ENCODE results near the gene RCAN3.
"Not testable (repeated sequence)": the region's sequence is repeated elsewhere in the genome, so short reads cannot be mapped to it uniquely, and the experiment has no call there.

Gene RCAN3

GRCh38 chr1:24514946-24515345, 12.3 kb downstream of the RCAN3 start:
- DNase-seq (ENCODE audit: low read depth) = no peak

GRCh38 chr1:24515671-24516209, 13.1 kb downstream of the RCAN3 start:
- DNase-seq (ENCODE audit: low read depth) = not testable (repeated sequence)

GRCh38 chr1:24516506-24516905, 13.9 kb downstream of the RCAN3 start:
- no peak for DNase-seq (ENCODE audit: low read depth)

- DNase-seq (ENCODE audit: low read depth) = no peak
Measured at GRCh38 chr1:24517898-24518297, 15.3 kb downstream of the RCAN3 start.

- not testable (repeated sequence) for DNase-seq (ENCODE audit: low read depth)
Measured at GRCh38 chr1:24520282-24520681, 17.6 kb downstream of the RCAN3 start.

GRCh38 chr1:24525606-24526005, 23.0 kb downstream of the RCAN3 start:
- DNase-seq (ENCODE audit: low read depth) = no peak

GRCh38 chr1:24526045-24526444, 23.4 kb downstream of the RCAN3 start:
- no peak for DNase-seq (ENCODE audit: low read depth)

- DNase-seq (ENCODE audit: low read depth) = no peak
Measured at GRCh38 chr1:24526940-24527542, 24.4 kb downstream of the RCAN3 start.

GRCh38 chr1:24528744-24529143, 26.1 kb downstream of the RCAN3 start:
- DNase-seq (ENCODE audit: low read depth) = no peak

GRCh38 chr1:24529292-24529691, 26.7 kb downstream of the RCAN3 start:
- not testable (repeated sequence) for DNase-seq (ENCODE audit: low read depth)

GRCh38 chr1:24535021-24535424, 32.4 kb downstream of the RCAN3 start:
- peak; percentile 58 for DNase-seq (ENCODE audit: low read depth)

- no peak for DNase-seq (ENCODE audit: low read depth)
Measured at GRCh38 chr1:24535778-24536177, 33.1 kb downstream of the RCAN3 start.

- DNase-seq (ENCODE audit: low read depth) = peak; percentile 42
Measured at GRCh38 chr1:24536391-24536840, 33.8 kb downstream of the RCAN3 start.

GRCh38 chr1:24540051-24540905, 37.6 kb downstream of the RCAN3 start:
- no peak for DNase-seq (ENCODE audit: low read depth)

- DNase-seq (ENCODE audit: low read depth) = no peak
Measured at GRCh38 chr1:24540906-24541710, 38.5 kb downstream of the RCAN3 start.

GRCh38 chr1:24541711-24542346, 39.2 kb downstream of the RCAN3 start:
- no peak for DNase-seq (ENCODE audit: low read depth)

- DNase-seq (ENCODE audit: low read depth) = no peak
Measured at GRCh38 chr1:24544239-24544638, 41.6 kb downstream of the RCAN3 start.

GRCh38 chr1:24545662-24546061, 43.0 kb downstream of the RCAN3 start:
- DNase-seq (ENCODE audit: low read depth) = no peak

GRCh38 chr1:24547195-24547594, 44.6 kb downstream of the RCAN3 start:
- DNase-seq (ENCODE audit: low read depth) = no peak

- no peak for DNase-seq (ENCODE audit: low read depth)
Measured at GRCh38 chr1:24548070-24548469, 45.4 kb downstream of the RCAN3 start.

- not testable (repeated sequence) for DNase-seq (ENCODE audit: low read depth)
Measured at GRCh38 chr1:24549210-24549609, 46.6 kb downstream of the RCAN3 start.

Measured in stimulated activated CD8-positive, alpha-beta memory T cell treated with anti-CD3 and anti-CD28 coated beads, Interleukin-12 subunit alpha, Interleukin-12 subunit beta, amount 100 ng/mL, for 4 hours (primary cell).